SK-N-SH treated with all-trans-retinoic acid at 6 μM for 48 hours (cell line): ENCODE results near the gene CCDC80.

Experiments used
- ATAC-seq: fragments of 200-7000 bp; cut with Tn5 transposase; 3 replicates; pipeline ENCODE4 v1.9.1; 2020; ENCODE audit warnings: mild to moderate bottlenecking, moderate library complexity
- BACH2 ChIP-seq: fragments of 250-450 bp; sonication (Bioruptor Pico); IDR thresholded peaks from 2 replicates; pipeline ENCODE4 v1.9.0; 2021; ENCODE audit warnings: mild to moderate bottlenecking, borderline replicate concordance
- CREB5 ChIP-seq: fragments of 250-450 bp; sonication (Bioruptor Pico); IDR thresholded peaks from 2 replicates; pipeline ENCODE4 v1.5.1; 2020; ENCODE audit warnings: low read depth, mild to moderate bottlenecking, moderate library complexity
- CSDC2 ChIP-seq: fragments of 250-450 bp; sonication (Bioruptor Pico); IDR thresholded peaks from 2 replicates; pipeline ENCODE4 v1.5.0; 2020; ENCODE audit warnings: mild to moderate bottlenecking, moderate library complexity
- CSRNP3 ChIP-seq: fragments of 250-450 bp; sonication (Bioruptor Pico); IDR thresholded peaks from 2 replicates; pipeline ENCODE4 v1.5.1; 2021; ENCODE audit warnings: mild to moderate bottlenecking, moderate library complexity
- ESRRG ChIP-seq: fragments of 250-450 bp; sonication (Bioruptor Pico); IDR thresholded peaks from 2 replicates; pipeline ENCODE4 v1.6.1; 2021; ENCODE audit warnings: mild to moderate bottlenecking
- GLIS3 ChIP-seq: fragments of 250-450 bp; sonication (Bioruptor Pico); IDR thresholded peaks from 2 replicates; pipeline ENCODE4 v1.5.0; 2020; ENCODE audit warnings: mild to moderate bottlenecking, moderate library complexity
- ISL1 ChIP-seq: fragments of 250-450 bp; sonication (Bioruptor Pico); IDR thresholded peaks from 2 replicates; pipeline ENCODE4 v2.1.2; 2022; ENCODE audit warnings: mild to moderate bottlenecking, moderate library complexity
- OSR1 ChIP-seq: fragments of 250-450 bp; sonication (Bioruptor Pico); IDR thresholded peaks from 2 replicates; pipeline ENCODE4 v1.8.0; 2022; ENCODE audit warnings: moderate library complexity, mild to moderate bottlenecking, inconsistent platforms
- PATZ1 ChIP-seq: fragments of 250-450 bp; sonication (Bioruptor Pico); IDR thresholded peaks from 2 replicates; pipeline ENCODE4 v1.8.0; 2020; ENCODE audit warnings: mild to moderate bottlenecking, moderate library complexity, borderline replicate concordance
- POU6F1 ChIP-seq: fragments of 250-450 bp; sonication (Bioruptor Pico); IDR thresholded peaks from 2 replicates; pipeline ENCODE4 v1.8.0; 2021; ENCODE audit warnings: low read depth, mild to moderate bottlenecking, moderate library complexity, borderline replicate concordance
- RARB ChIP-seq: fragments of 250-450 bp; sonication (Bioruptor Pico); IDR thresholded peaks from 2 replicates; pipeline ENCODE4 v1.8.0; 2021; ENCODE audit warnings: mild to moderate bottlenecking, moderate library complexity
- SNAI2 ChIP-seq: fragments of 250-450 bp; sonication (Bioruptor Pico); IDR thresholded peaks from 2 replicates; pipeline ENCODE4 v1.5.0; 2020; ENCODE audit warnings: mild to moderate bottlenecking, moderate library complexity
- TCF4 ChIP-seq: fragments of 250-450 bp; sonication (Bioruptor Pico); IDR thresholded peaks from 2 replicates; pipeline ENCODE4 v1.8.0; 2021; ENCODE audit warnings: mild to moderate bottlenecking, moderate library complexity, borderline replicate concordance
- TOX ChIP-seq: fragments of 250-450 bp; sonication (Bioruptor Pico); IDR thresholded peaks from 2 replicates; pipeline ENCODE4 v1.8.0; 2021; ENCODE audit warnings: mild to moderate bottlenecking, moderate library complexity, borderline replicate concordance
- TSHZ2 ChIP-seq: fragments of 250-450 bp; sonication (Bioruptor Pico); IDR thresholded peaks from 2 replicates; pipeline ENCODE4 v1.5.0; 2020; ENCODE audit warnings: mild to moderate bottlenecking, moderate library complexity
- ZFP3 ChIP-seq: fragments of 250-450 bp; sonication (Bioruptor Pico); IDR thresholded peaks from 2 replicates; pipeline ENCODE4 v1.5.0; 2020; ENCODE audit warnings: mild to moderate bottlenecking, moderate library complexity
- ZFP30 ChIP-seq: fragments of 450-650 bp; formaldehyde crosslinking; IDR thresholded peaks from 2 replicates; pipeline ENCODE4 v1.5.0; 2022; ENCODE audit warnings: mild to moderate bottlenecking, moderate library complexity
- ZNF565 ChIP-seq: fragments of 450-650 bp; formaldehyde crosslinking; conservative IDR thresholded peaks from 2 replicates; pipeline ENCODE4 v1.5.0; 2020; ENCODE audit warnings: low read depth, mild to moderate bottlenecking, moderate library complexity
- ZNF70 ChIP-seq: fragments of 450-650 bp; formaldehyde crosslinking; IDR thresholded peaks from 2 replicates; pipeline ENCODE4 v1.5.0; 2020; ENCODE audit warnings: mild to moderate bottlenecking, moderate library complexity
- ZNF8 ChIP-seq: fragments of 450-650 bp; formaldehyde crosslinking; IDR thresholded peaks from 2 replicates; pipeline ENCODE4 v1.5.0; 2020; ENCODE audit warnings: mild to moderate bottlenecking, moderate library complexity

The CCDC80 gene

GRCh38 chr3:112635674-112636073 lies 5.3 kb downstream of the CCDC80 start:
- ATAC-seq, result peak; percentile 60

GRCh38 chr3:112634786-112635541 lies 6.0 kb downstream of the CCDC80 start:
- TF ChIP-seq SNAI2 (no peak), CREB5 (CRISPR knock-in tag) (no peak), ZNF565 (no peak), BACH2 (CRISPR knock-in tag) (no peak)
- peak; percentile 12 for ATAC-seq

More at GRCh38 chr3:112635674-112636073, 5.3 kb downstream of the CCDC80 start:
- no peak for TF ChIP-seq RARB
- TF ChIP-seq CREB5 (CRISPR knock-in tag), result peak; percentile 75
- TF ChIP-seq BACH2 (CRISPR knock-in tag), result no peak
- TF ChIP-seq ESRRG (CRISPR knock-in tag), result no peak
- peak; percentile 74; the same call in 1 of the 2 replicates for TF ChIP-seq TCF4
- TF ChIP-seq ISL1, result peak; percentile 75
- 0 out of 2 replicates have a peak, but pooled peaks have one; percentile 13 for TF ChIP-seq POU6F1 (CRISPR knock-in tag)
- peak; percentile 13; the same call in 1 of the 2 replicates for TF ChIP-seq TOX (CRISPR knock-in tag)
- no peak for TF ChIP-seq OSR1 (CRISPR knock-in tag)
- TF ChIP-seq ZNF565, result no peak
- TF ChIP-seq ZFP30, result no peak
- no peak for TF ChIP-seq CSRNP3 (CRISPR knock-in tag)
- no peak for TF ChIP-seq ZFP3 (CRISPR knock-in tag)
- TF ChIP-seq SNAI2, result 0 out of 2 replicates have a peak, but pooled peaks have one; percentile 9
- TF ChIP-seq GLIS3, result no peak
- no peak for TF ChIP-seq ZNF8
- TF ChIP-seq ZNF70 (CRISPR knock-in tag), result no peak
- TF ChIP-seq PATZ1 (CRISPR knock-in tag), result 0 out of 2 replicates have a peak, but pooled peaks have one; percentile 9

GRCh38 chr3:112633757-112634156 lies 7.2 kb downstream of the CCDC80 start:
- ATAC-seq, result no peak

More at GRCh38 chr3:112633757-112634156, 7.2 kb downstream of the CCDC80 start:
- TF ChIP-seq POU6F1 (CRISPR knock-in tag) (no peak), OSR1 (CRISPR knock-in tag) (no peak), ZNF8 (no peak), CSDC2 (no peak), TSHZ2 (no peak), ZFP30 (no peak), ISL1 (peak; percentile 18; the same call in 1 of the 2 replicates)
